Hematopoietic multipotent progenitor cell treated with erythropoietin and hydrocortisone succinate and interleukin-3 and kit ligand, for 4 days (in vitro differentiated cells): ENCODE results near the gene HBA2.
A peak's percentile ranks its signal among the peaks of the same experiment; 100 is the strongest.
"Not testable (repeated sequence)": the region's sequence is repeated elsewhere in the genome, so short reads cannot be mapped to it uniquely, and the experiment has no call there.

Source experiments
- DNase-seq: peaks from one replicate; pipeline ENCODE4 v3.0.0-alpha.2; 2015

The HBA2 gene

GRCh38 chr16:176006-176405 lies 3.3 kb downstream of the HBA2 start:
- DNase-seq = not testable (repeated sequence)

- DNase-seq = not testable (repeated sequence)
Observed at GRCh38 chr16:176477-177382, 4.1 kb downstream of the HBA2 start, which contains the start of gene HBA1. HBA1 (plus strand) TSS chr16:176680; CDS start chr16:176717, 37 bp downstream.

- peak; percentile 53 for DNase-seq
Observed at GRCh38 chr16:177394-177822, 4.7 kb downstream of the HBA2 start.

GRCh38 chr16:177981-178667 lies 5.4 kb downstream of the HBA2 start:
- DNase-seq = peak; percentile 51

- peak; percentile 41 for DNase-seq
Observed at GRCh38 chr16:178668-179015, 6.0 kb downstream of the HBA2 start.

- DNase-seq = peak; percentile 47
Observed at GRCh38 chr16:179211-180092, 6.8 kb downstream of the HBA2 start.

- DNase-seq = peak; percentile 83
Observed at GRCh38 chr16:180101-180675, 7.5 kb downstream of the HBA2 start, which contains the start of gene HBQ1. HBQ1 (plus strand) TSS chr16:180459; CDS start chr16:180487, 28 bp downstream.

- DNase-seq = peak; percentile 94
Observed at GRCh38 chr16:180681-181564, 8.2 kb downstream of the HBA2 start.

GRCh38 chr16:181565-182021 lies 8.9 kb downstream of the HBA2 start:
- DNase-seq = peak; percentile 43

- no peak for DNase-seq
Observed at GRCh38 chr16:183005-183404, 10.3 kb downstream of the HBA2 start.

- DNase-seq = no peak
Observed at GRCh38 chr16:185213-185612, 12.5 kb downstream of the HBA2 start.

- DNase-seq = no peak
Observed at GRCh38 chr16:185691-186090, 13.0 kb downstream of the HBA2 start.

GRCh38 chr16:187330-187729 lies 14.7 kb downstream of the HBA2 start:
- no peak for DNase-seq

- peak; percentile 52 for DNase-seq
Observed at GRCh38 chr16:188674-189073, 16.0 kb downstream of the HBA2 start.

- DNase-seq = no peak
Observed at GRCh38 chr16:189604-190186, 17.0 kb downstream of the HBA2 start.

- no peak for DNase-seq
Observed at GRCh38 chr16:191831-192230, 19.2 kb downstream of the HBA2 start.

- DNase-seq = no peak
Observed at GRCh38 chr16:192686-193085, 20.0 kb downstream of the HBA2 start.

- DNase-seq = no peak
Observed at GRCh38 chr16:193441-193840, 20.8 kb downstream of the HBA2 start.

GRCh38 chr16:194516-194915 lies 21.8 kb downstream of the HBA2 start:
- no peak for DNase-seq

- DNase-seq = no peak
Observed at GRCh38 chr16:200388-200787, 27.7 kb downstream of the HBA2 start.

GRCh38 chr16:203246-203645 lies 30.6 kb downstream of the HBA2 start:
- DNase-seq = no peak
